HepG2 (cell line): ENCODE measurements around the gene DGCR8. TPM values are rescaled to one million over a fixed set of nuclear protein-coding genes. Genes with fewer than 3 reads are reported as not detected.

ENCODE experiments used
- CEBPB ChIP-seq: IDR thresholded peaks from 2 replicates; pipeline ENCODE4 v1.6.1; 2011; ENCODE audit warnings: low read depth, low read length, improper control_type of control experiment, borderline replicate concordance
- DMAP1 ChIP-seq: IDR thresholded peaks from 2 replicates; pipeline ENCODE4 v1.6.1; 2016
- MYC ChIP-seq: sonication (generic); formaldehyde crosslinking; IDR thresholded peaks from 2 replicates; pipeline ENCODE4 v1.9.0; 2021; ENCODE audit warnings: missing genetic modification reagents, borderline replicate concordance
- NR2F2 ChIP-seq: IDR thresholded peaks from 2 replicates; pipeline ENCODE4 v1.6.1; 2012; ENCODE audit warnings: low read depth, inconsistent platforms, borderline replicate concordance
- POGZ ChIP-seq: sonication (generic); formaldehyde crosslinking; IDR thresholded peaks from 2 replicates; pipeline ENCODE4 v1.4.0; 2020; ENCODE audit warnings: mild to moderate bottlenecking, missing genetic modification reagents
- RNF2 ChIP-seq: fragments of 450-650 bp; conservative IDR thresholded peaks from 2 replicates; pipeline ENCODE4 v1.6.1; 2016; ENCODE audit warnings: low read depth
- SMARCE1 ChIP-seq: fragments of 450-650 bp; IDR thresholded peaks from 2 replicates; pipeline ENCODE4 v1.6.1; 2017; ENCODE audit warnings: borderline replicate concordance
- TAF1 ChIP-seq: sonication (generic); formaldehyde crosslinking; IDR thresholded peaks from 2 replicates; pipeline ENCODE4 v1.4.0; 2020; ENCODE audit warnings: missing genetic modification reagents
- TFDP1 ChIP-seq: IDR thresholded peaks from 2 replicates; pipeline ENCODE4 v1.6.1; 2016; ENCODE audit warnings: missing compliant biosample characterization, missing genetic modification reagents, borderline replicate concordance
- ZNF607 ChIP-seq: sonication (generic); formaldehyde crosslinking; IDR thresholded peaks from 2 replicates; pipeline ENCODE4 v1.5.1; 2020; ENCODE audit warnings: missing genetic modification reagents, mild to moderate bottlenecking, borderline replicate concordance
- ZSCAN29 ChIP-seq: sonication (generic); formaldehyde crosslinking; conservative IDR thresholded peaks from 2 replicates; pipeline ENCODE4 v1.4.0; 2020; ENCODE audit warnings: mild to moderate bottlenecking, missing genetic modification reagents
- polyA plus RNA-seq, 8 experiments: library from polyadenylated mRNA; depleted of rRNA in 3 of 8; stranded (reverse) in 7 of 8; unstranded in 1 of 8; fragments of >200 nt; fragmentation: Illumina TruSeq in 4 of 8; extraction: Trizol in 4 of 8; gene quantifications; 2 replicates each; pipeline versions ENCODE4 v1.2.1 to v1.2.3, GENCODE V29; 2011 to 2016; ENCODE audit warnings: low read depth in 4 of 8, missing spikeins in 1 of 8, mixed read lengths in 1 of 8; ENCODE audit not compliant: insufficient read depth in 1 of 8
- total RNA-seq, 5 experiments: library from RNA; depleted of rRNA; stranded (reverse); fragments of >200 nt; fragmentation: Illumina TruSeq; extraction: Trizol; gene quantifications; 2 replicates each; pipeline ENCODE4 v1.2.3, GENCODE V29; 2016; ENCODE audit warnings: low read depth in 1 of 5
- TF ChIP-seq, protein P1 (sequence below): IDR thresholded peaks from 2 replicates; pipeline ENCODE4 v1.6.1; 2012; ENCODE audit warnings: low read depth, low read length, improper control_type of control experiment

The DGCR8 gene
- total and polyA plus RNA-seq, 2 of the 13 experiments (the other 11 are each of a cell fraction or from before 2014, with no cell fraction given) = 10.2 to 23.2 TPM

GRCh38 chr22:20080776-20081654 is 974 bp downstream of the DGCR8 start (continued):
- TF ChIP-seq TFDP1 (CRISPR knock-in tag) (peak; percentile 30; the same call in 1 of the 2 replicates), DMAP1 (CRISPR knock-in tag) (no peak), ZSCAN29 (no peak), CEBPB (no peak), TAF1 (CRISPR knock-in tag) (peak; percentile 7; the same call in 1 of the 2 replicates), ZNF607 (0 out of 2 replicates have a peak, but pooled peaks have one; percentile 15), SMARCE1 (no peak), MYC (CRISPR knock-in tag) (peak; percentile 10; the same call in 1 of the 2 replicates), POGZ (CRISPR knock-in tag) (no peak), RNF2 (peak; percentile 45; the same call in 1 of the 2 replicates), NR2F2 (no peak)
- TF ChIP-seq, protein P1, sequence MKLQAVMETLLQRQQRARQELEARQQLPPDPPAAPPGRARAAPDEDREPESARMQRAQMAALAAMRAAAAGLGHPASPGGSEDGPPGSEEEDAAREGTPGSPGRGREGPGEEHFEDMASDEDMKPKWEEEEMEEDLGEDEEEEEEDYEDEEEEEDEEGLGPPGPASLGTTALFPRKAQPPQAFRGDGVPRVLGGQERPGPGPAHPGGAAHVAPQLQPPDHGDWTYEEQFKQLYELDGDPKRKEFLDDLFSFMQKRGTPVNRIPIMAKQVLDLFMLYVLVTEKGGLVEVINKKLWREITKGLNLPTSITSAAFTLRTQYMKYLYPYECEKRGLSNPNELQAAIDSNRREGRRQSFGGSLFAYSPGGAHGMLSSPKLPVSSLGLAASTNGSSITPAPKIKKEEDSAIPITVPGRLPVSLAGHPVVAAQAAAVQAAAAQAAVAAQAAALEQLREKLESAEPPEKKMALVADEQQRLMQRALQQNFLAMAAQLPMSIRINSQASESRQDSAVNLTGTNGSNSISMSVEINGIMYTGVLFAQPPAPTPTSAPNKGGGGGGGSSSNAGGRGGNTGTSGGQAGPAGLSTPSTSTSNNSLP = no peak
